GM21381 (cell line): ENCODE measurements around the gene CBARP.
"Not testable (repeated sequence)": the region's sequence is repeated elsewhere in the genome, so short reads cannot be mapped to it uniquely, and the experiment has no call there.

Experiments
- ATAC-seq: cut with Tn5 transposase; IDR thresholded peaks from one replicate; pipeline ENCODE4 v1.9.1; 2021; ENCODE audit warnings: mild to moderate bottlenecking, moderate library complexity; ENCODE audit not compliant: unreplicated experiment

The CBARP gene

DNA sequence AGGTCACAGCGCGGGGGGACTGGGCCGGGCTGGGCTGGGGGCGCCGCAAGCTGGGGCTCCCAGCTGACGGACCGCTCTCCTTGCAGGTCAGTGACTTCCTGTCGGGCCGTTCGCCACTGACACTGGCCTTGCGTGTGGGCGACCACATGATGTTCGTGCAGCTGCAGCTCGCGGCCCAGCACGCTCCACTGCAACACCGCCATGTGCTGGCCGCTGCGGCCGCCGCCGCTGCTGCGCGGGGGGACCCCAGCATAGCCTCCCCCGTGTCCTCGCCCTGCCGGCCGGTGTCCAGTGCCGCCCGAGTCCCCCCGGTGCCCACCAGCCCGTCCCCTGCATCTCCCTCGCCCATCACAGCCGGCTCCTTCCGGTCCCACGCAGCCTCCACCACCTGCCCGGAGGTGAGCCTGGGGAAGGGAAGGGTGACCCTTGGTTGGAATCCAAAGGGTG lies 16.3 kb upstream of the CBARP start:
- ATAC-seq: no peak

DNA sequence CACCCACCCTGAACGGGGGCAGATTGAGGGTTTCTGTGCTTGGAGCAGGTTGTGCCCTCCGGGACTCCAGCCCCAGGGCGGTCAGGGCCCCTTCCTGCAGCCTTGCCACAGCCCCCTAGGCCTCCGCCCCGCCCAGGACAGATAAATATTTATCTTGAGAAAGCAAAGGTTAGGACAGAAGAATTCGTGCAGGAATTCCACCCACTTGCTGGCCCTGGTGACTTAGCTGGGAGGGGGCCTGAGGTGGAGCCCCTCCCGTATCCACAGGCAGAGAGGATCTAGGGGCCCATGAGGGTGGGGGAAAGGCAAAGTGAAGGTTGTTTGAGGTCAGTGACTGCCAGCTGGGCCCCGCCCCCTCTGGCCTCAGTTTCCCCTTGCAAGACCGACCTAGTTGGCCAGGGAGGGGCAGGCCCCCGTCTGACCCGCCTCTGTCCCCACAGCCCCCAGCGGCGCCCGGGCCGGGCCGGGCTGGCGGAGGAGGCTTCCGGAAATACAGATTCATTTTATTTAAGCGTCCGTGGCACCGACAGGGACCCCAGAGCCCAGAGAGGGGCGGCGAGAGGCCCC lies 15.8 kb upstream of the CBARP start:
- ATAC-seq: no peak

DNA sequence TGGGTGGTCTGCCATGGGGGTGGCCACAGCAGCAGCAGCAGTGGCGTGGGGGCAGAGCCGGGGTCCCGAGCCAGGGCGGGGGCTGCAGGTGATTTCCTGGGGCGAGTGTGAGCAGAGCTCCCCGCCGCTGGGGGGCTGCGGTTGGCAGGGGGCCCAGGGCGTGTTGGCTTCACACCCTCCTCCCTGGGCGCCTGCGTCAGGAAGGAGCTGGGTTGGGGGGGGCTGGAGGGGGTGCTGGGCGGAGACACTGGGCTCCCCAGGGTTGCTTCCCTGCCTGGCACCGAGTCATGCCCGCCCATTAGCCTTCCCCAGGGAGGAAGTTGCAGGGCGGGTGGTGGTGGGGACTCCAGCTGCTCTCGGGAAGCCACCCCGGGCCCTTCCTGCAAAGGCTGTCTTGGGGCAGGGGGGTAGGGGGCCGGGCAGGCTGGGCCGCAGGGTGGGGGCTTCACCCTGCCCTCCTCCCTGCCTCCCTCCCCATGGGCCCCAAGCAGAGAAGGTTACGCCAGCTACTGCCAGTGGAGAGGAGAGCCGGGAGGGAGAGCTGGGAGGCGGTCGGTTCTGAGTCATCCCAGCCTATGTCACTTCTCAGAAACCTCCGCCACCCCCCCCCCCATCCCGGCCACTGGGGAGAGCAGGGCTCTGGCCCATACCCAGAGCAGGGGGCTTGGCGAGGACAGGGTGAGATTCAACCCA lies 15.2 kb upstream of the CBARP start:
- no peak for ATAC-seq

DNA sequence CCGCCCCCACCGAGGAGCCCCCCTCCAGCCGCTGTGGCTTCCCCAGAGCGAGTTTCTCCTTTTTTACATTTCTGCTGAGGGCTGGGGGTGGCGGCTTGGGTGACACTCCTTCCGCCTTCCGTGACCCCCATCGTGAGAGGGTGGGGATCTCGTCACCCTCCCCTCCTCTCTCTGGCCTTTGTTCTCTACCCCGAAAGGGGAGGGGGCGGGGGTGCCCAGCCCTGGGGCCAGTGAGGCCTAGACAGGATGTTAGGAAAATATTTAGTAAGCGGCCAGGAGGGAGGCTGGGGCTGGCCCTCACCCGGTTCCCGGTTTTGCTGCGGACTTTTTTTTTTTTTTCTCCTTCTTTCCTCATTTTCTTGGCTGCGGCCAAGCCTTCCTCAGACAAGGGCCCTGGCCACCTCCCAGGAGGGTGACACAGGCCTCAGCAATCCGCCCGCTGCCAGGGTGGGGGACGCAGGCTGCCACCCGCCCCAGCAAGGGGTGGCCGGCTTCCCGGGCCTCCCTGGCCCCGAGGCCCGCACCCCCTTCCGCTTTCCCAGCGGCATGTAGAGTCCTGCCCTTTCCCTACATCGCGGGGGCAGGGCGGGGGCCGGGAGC lies 14.5 kb upstream of the CBARP start:
- ATAC-seq: no peak

DNA sequence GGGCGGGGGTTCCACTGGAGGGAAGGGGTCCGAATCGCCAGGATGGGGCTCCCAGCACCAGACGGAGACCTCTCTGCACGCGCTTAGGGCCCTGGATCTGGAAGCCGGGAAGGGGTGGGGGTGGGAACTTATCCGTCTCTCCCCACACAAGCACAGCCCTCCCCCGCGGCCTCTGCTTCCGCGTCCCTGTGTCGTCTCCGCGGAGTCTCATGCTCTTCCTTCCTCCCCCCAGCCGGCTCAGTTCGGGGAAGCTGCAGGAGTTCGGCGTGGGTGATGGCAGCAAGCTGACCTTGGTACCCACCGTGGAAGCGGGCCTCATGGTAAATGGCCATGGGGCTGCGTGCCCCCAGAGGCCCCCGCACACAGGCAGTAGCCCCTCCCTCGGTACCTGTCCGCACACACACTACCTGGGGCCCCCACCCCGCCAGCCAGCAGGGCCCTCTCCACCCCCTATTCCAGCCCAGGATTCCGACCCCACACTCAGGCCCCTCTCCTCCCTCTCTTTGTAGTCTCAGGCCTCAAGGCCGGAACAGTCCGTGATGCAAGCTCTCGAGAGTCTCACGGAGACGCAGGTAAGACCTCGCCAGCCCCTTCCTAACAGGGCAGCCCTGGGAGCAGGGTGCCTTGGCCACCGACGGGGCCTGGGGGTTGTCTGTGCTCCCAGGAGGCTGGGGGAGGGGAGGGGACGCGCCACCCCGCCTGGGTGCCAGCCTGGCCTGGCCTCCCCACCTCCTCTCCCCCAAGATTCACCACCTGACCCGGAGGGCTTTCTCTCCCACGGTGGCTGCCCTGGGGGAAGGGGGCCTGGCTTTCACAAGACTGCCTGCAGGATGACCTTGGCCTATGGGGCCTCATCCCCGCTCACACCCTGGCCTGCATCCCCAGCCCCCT lies 13.8 kb upstream of the CBARP start:
- ATAC-seq: no peak

DNA sequence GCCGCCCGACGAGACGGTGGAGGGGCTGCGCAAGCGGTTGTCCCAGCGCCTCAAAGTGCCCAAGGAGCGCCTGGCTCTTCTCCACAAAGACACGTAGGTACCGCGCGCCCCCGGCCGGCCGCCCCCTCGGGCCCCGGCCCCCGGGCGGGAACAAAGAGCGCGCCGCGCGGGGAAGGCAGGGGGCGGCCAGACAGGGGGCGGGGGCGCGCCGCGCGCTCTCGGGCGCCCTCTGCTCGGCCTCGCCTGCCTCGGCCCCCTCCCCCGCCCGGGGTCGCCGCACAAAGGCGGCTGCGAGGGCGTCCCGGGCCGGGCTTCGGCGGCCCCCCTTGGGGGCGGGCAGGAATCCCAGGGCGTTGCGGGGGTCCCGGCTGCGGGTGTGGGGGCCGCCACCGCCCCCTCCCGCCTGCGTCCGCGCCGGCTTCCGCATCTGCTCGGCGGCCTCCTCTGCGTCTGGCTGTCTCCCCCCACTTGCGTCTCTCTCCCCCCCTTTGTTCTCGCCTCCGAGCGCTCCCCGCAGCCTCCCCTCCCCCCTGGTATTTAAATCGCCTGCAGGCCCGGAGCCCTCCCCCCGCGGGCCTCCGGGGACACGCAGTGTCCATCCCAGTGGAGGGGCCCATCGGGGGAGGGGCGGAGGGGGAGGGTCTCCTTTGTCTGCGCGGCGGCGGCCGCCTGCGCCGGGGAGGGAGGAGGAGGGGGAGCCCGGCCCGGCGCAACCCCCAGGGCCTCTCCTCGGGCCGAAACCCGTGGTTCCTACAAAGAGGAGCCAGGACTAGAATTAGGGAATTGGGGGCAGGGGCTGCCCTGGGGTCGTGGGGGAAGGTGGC lies 12.8 kb upstream of the CBARP start:
- ATAC-seq: no peak

DNA sequence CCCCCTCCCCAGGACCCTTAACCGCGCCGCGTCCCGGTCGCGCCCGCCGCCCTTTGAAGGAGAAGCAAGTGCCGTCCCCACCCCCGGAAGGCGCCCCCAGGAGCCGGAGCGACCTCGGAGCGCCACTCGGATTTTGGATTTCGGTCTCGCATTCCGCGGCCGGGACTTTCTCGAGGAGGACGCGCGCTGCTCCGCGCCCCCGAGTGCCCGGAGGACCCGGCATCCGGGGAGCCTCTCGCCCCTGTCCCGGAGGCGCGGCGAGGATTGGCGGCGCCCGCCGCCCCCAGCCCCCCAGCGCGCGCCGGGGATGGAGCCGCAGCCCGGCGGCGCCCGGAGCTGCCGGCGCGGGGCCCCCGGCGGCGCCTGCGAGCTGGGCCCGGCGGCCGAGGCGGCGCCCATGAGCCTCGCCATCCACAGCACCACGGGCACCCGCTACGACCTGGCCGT lies 12.2 kb upstream of the CBARP start:
- no peak for ATAC-seq

DNA sequence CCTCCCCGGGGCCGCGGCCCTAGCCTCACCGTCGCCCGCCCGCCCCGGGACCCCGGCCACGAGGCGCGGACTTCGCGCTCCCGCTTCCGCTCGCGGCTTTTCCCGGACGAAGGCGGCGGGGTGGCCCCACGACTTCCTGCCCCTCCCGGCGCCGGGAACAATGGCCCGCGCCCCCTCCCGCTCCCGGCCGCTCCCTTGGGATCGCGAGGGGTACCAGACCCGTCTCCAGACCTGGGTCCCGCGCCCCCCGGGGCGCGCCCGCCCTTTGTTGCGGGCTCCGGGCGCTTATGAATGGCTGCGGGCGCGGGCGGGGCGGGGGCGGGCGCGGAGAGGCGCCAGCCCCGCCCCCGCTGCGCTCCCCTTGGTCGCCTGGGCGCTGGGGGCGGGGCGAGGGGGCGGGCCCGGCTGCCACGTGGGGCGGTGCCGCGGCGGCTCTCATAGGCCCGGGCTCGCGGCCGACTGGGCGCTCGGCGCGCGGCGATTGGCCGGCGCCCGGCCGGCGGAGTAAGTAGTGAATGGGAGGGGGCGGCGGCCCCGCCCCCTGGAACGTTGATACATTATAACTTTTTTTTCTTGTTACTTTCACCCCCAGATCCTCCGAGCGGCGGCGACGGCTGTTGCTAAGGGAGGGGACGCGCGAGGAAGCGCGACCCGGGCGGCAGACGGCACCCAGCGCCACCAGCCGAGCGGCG lies 11.6 kb upstream of the CBARP start:
- ATAC-seq: peak; percentile 47

DNA sequence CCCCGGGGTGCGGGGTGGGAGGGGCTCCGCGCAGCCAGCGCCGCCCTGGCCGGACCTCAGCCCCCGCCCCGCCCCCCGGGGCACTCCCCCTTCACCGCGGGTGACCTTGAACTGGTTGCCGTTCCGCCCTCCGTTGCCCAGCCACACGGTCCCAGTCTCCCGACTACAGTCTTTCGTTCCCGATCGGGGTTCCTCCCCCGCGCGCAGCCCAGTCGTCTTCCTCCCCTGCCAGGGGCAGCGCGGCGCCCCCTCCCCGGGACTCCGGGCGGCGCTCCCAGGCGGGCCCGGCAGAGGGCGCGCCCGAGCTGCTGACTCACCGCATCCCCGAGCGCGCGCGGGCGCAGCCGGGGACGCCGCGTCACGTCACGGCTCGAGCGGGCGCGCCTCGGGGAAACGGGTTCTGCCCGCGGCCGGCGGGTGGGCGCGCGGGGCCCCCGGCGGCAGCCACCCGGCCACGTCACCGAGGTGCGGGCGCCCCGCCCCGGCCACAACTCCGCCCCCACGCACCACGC lies 11.0 kb upstream of the CBARP start:
- ATAC-seq: peak; percentile 23

DNA sequence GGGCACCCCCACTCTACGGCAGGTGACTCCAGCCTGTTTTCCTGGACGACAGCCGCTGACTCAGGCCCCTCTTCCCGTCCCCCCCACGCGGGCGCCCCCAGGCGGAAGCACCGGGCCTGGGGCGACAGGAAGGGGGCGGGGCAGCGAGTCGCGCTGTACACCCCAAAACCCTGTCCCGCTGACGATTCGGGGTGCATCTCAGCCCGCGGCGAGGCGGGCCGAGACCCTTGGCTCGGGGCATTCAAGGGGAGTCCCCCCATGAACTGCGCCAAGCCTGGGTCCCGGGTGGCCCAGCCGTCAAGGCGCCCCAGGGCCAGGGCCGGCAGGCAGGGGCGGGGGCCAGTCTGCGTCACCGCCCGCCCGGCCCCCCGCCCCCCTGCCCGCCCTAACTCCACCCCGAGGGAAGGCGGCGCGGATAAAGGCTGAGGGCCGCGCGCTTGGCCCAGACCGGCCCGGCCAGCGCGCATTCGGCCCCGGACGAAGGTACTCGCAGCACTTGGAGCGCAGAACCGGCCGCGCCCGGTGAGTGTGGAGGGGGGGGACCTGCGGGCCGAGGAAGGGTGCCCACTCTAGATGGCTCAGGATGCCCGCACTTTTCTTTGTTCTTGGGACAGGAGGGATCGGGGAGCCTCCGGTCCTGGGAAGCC lies 10.5 kb upstream of the CBARP start, which contains the start of gene MIDN:
Gene MIDN (plus strand): TSS at position 445 of the 647 bp plus-strand sequence. CDS start 1,714 bp downstream, outside the sequence.
- peak; percentile 16 for ATAC-seq

DNA sequence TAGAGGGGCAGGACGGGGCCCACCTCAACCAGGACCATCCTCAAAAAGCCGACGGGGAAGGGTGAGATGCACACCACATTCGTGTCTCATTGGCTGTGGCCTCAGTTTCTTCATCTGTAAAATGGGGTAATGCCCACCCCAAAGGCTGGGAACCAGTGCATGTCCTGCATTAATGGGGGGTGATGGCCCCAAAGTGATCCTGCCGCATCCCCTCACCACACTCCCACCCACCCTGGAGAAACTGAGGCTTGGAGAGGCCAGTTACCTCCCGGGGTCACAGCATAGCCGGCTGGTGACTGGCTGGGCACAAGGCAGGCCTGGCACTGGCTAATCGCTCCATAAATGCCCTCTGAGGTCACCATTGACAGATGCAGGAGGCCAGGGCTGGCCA lies 9.9 kb upstream of the CBARP start:
- no peak for ATAC-seq

DNA sequence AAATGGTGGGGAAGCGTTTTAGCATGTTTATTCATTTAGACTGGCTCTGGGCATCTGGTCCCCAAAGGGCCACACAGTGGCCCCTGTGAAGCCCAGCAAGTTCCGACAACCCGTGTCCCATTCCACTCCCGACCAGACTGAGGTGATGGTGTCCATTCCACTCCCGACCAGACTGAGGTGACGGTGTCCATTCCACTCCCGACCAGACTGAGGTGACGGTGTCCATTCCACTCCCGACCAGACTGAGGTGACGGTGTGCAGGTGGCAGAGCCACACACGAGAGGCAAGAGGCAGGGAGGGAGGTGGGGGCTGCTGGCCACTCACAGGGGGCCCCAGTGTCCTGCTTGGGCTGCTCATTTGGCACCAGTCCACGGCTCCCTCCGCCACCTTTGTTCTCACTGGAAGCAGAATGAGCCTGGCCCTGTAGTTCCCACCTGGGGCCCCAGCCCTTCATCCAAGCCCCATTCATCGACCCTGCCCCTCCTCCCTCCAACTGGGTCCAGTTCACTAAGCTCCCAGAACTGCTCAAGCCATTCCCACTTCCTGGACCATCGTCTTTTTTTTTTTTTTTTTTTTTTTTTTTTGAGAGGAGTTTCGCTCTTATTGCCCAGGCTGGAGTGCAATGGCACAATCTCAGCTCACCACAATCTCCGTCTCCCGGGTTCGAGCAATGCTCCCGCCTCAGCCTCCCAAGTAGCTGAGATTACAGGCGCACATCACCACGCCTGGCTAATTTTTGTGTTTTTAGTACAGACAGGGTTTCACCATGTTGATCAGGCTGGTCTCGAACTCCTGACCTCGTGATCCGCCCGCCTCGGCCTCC lies 8.7 kb upstream of the CBARP start:
- ATAC-seq: not testable (repeated sequence)

DNA sequence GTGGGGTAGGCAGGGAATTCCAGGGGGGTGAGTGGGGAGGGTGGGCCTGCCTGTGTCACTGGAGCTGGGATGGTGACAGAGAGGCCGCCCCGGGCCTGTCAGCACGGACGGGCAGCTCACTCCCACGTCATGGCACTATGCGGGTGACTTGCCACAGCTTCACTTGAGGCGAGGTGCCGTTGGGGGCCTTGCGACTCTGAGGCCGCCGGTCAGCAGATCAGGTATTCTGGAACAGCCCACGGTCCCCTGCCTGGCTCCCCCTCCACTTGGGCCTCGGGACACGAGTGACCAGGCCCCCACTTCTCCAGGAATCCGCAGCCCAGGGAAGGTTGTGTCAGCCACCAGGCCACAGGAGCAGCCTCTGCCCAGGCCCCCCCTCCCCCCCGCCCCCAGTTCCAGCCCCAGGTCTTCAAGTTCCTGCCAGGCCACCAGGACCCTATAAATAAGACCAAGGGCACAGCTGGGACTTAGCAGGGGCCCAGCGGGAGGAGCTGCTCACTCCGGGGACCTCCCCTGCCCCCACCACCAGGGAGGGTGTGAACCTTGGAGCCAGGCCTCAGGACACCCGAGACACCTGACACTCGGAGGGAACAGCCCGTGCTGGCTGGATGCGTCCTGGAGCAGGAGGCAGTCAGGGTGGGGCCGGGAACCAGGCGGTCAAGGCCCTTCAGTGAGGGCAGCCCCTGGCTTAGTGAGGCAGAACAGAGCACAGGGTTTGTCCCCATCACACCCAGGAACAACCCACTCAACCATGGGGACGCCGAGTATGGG lies 7.9 kb upstream of the CBARP start:
- no peak for ATAC-seq

DNA sequence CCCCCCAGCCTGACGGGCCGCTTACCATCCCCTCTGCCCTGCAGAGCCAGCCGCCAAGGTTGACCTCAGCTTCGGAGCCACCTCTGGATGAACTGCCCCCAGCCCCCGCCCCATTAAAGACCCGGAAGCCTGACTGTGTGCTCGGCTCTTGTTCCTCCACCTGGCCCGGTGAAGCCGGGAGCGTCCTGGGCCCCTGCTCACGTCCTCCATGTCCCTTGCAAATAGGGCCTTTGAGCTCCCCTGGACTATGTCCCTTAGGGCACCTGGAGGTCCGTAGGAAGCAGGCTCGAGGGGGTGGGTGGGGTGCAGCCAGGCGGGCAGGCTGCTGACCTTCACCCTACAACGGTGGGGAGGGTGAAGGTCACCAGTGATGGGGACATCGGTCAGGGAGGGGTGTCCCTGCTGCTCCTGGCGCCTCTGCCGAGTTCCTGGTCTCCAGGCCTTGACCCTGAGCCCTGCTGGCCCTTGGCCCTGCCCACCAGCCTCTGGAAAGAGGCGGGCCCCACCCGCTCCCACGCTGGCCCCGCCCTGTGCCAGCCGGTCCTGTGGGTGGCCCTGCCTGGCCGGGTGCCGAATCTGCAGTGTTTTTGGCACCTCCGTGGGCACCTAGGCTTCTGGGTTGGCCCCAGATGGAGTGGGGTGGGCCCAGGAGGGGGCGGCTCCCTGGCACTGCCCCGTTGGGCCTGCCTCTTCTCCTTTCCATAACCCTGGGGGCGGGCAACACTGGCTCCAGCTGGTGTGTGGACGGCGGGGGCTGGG lies 7.1 kb upstream of the CBARP start:
- no peak for ATAC-seq

DNA sequence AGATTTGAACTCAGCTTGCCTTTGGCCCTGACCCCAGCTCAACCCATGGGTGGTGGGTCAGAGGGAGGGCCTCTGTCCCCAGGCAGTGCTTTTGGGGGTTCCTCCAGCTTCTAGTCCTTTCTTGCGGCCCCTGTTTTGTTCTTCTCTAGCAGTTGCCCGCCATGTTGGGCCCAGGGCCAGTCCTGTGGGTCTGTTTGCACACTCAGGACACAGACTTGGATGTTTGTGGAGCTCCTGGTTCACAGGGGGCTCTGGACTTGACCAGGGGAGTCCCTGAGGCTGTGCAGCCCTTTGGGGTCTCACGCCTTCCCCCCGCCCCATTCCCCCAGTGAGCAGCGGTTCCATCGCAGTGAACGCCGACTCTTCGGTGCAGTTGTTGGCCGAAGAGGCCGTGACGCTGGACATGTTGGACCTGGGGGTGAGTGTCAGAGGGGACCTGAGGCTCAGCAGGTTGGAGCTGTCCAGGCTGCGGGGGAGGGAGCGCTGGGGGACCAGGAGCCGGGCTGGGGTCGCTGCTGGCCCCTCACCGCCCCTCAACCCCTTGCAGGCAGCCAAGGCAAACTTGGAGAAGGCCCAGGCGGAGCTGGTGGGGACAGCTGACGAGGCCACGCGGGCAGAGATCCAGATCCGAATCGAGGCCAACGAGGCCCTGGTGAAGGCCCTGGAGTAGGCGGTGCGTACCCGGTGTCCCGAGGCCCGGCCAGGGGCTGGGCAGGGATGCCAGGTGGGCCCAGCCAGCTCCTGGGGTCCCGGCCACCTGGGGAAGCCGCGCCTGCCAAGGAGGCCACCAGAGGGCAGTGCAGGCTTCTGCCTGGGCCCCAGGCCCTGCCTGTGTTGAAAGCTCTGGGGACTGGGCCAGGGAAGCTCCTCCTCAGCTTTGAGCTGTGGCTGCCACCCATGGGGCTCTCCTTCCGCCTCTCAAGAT lies 6.2 kb upstream of the CBARP start:
- no peak for ATAC-seq
